IPS-20b (cell line): ENCODE data around the gene UBXN11.

Experiments used
- H3K27ac ChIP-seq: one replicate; pipeline ENCODE4 v1.5.1; 2013; ENCODE audit warnings: low read length
- H3K27me3 ChIP-seq: 2 replicates; pipeline ENCODE4 v1.6.1; 2013; ENCODE audit warnings: mild to moderate bottlenecking, low read length, inconsistent platforms; ENCODE audit not compliant: insufficient read depth
- H3K36me3 ChIP-seq: 2 replicates; pipeline ENCODE4 v1.6.1; 2013; ENCODE audit warnings: low read depth, mild to moderate bottlenecking, inconsistent platforms, low read length, moderate library complexity; ENCODE audit not compliant: insufficient read depth
- H3K4me1 ChIP-seq: 2 replicates; pipeline ENCODE4 v1.6.1; 2013; ENCODE audit warnings: mild to moderate bottlenecking, control low read depth, inconsistent platforms, low read length, moderate library complexity; ENCODE audit not compliant: insufficient read depth
- H3K4me3 ChIP-seq: 2 replicates; pipeline ENCODE4 v1.5.1; 2013; ENCODE audit warnings: mild to moderate bottlenecking, low read length, inconsistent platforms
- H3K9ac ChIP-seq: 2 replicates; pipeline ENCODE4 v1.6.1; 2013; ENCODE audit warnings: low read depth, mild to moderate bottlenecking, inconsistent platforms, low read length, moderate library complexity
- H3K9me3 ChIP-seq: 2 replicates; pipeline ENCODE4 v1.6.1; 2013; ENCODE audit warnings: mild to moderate bottlenecking, low read depth, low read length, inconsistent platforms; ENCODE audit not compliant: insufficient read depth

Gene UBXN11

DNA sequence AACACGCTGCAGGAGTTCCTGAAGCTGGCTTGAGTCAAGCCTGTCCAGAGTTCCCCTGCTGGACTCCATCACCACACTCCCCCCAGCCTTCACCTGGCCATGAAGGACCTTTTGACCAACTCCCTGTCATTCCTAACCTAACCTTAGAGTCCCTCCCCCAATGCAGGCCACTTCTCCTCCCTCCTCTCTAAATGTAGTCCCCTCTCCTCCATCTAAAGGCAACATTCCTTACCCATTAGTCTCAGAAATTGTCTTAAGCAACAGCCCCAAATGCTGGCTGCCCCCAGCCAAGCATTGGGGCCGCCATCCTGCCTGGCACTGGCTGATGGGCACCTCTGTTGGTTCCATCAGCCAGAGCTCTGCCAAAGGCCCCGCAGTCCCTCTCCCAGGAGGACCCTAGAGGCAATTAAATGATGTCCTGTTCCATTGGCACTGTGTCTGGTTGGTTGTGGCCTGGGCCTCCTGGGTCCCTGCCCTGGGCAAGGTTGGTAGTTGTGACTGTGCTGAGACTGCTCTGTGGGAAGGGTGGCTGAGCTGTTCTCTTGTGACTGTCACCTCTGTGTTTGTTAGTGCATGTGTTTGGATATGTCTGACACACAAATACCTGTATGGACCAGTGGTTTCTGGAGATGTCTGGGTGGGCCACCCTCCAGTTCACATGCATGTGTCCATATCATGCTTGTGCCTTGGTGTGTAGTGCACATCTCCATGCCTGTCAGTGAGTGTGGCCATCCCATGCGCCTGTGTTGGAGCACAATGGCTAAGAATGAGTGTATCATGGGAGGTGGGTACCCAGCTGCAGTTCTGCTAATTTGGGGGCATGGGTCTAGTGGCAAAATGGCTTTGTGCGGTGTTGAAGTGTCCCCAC, 25.1 kb downstream of the UBXN11 start:
- Histone ChIP-seq H3K36me3 (peaks cover 23% of the 10 kb centered on the region), H3K27ac (no peak overlapping the region), H3K4me1 (peaks cover 9% of the 10 kb centered on the region), H3K9me3 (no peaks in the 10 kb centered on the region), H3K9ac (no peak overlapping the region), H3K4me3 (peak overlapping the region; percentile 3; the same call in 1 of the 2 replicates), H3K27me3 (no peaks in the 10 kb centered on the region)

DNA sequence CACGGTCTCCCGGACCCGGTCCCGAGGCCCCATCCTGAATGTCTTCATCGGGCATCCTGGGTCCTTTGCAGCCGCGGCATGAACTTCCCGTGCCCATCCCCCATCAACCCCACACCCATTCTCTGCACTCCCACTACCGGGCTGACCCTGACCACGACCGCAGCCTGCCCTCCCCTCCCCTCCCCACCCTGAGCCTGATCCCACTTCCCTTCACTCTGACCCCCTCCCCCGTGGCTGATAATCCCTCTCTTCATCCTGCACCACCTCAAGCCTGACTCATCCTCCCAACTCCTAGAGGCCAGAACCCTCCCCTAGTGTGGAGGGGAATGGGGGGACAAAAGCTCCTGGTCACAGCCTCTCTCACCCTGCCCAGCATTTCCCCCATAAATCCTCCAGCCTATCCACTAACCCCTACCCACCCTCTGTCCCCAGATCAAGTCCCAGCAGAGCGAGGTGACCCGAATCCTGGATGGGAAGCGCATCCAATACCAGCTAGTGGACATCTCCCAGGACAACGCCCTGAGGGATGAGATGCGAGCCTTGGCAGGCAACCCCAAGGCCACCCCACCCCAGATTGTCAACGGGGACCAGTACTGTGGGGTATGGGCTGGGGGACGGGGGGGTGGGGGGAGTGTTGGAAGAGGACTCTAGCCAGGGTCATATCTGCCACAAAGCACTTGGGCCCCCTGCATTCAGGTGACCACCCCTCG, 25.9 kb downstream of the UBXN11 start:
- peaks cover 9% of the 10 kb centered on the region for H3K4me1 ChIP-seq
- no peaks in the 10 kb centered on the region for H3K9me3 ChIP-seq
- no peak overlapping the region for H3K27ac ChIP-seq

DNA sequence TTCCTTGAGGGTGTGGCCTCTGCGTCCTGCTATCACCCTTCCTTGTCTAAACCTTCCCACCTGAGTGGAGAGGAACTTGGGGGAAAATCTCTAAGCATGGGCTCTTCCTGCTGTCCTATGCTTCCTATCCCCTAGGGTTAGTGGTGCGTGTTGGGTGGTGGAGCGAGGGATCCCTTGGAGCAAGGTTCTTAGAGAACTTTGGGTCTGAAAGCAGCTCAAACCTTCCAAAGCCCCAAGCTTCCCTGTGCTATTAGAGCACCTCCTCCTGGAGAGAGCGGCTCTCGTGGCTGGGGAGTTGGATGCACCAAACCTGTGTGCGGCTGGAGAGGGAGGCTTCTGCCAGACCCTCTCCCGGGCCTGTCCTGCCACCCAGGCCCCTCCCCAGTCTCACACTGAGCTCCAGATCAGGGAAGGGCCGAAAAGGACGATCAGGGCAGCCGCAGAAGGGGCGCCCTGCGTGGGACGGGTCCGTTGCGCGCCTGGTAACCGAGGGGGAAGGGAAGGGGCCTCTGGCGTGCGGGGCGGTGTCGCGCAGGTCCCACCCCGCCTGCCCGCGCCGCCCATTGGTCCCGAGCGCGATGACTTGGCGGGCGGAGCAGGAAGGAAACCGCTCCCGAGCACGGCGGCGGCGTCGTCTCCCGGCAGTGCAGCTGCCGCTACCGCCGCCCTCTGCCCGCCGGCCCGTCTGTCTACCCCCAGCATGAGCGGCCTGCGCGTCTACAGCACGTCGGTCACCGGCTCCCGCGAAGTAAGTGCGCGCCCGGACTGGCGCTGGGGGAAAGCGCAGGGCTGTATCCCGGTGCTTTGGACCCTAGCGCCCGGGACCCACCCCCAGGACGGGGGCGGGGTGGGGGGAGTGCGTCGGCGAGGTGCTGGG, 26.7 kb downstream of the UBXN11 start, which contains the start of gene SH3BGRL3:
Gene SH3BGRL3, plus strand, starts transcription at position 631 of the 877 bp plus-strand sequence. Its CDS starts 70 bp downstream, at position 701.
- Histone ChIP-seq H3K36me3 (peaks cover 37% of the 10 kb centered on the region), H3K27me3 (no peaks in the 10 kb centered on the region), H3K9ac (peak within 1 kb of the TSS; percentile 79; the same call in 1 of the 2 replicates), H3K27ac (peak within 1 kb of the TSS; percentile 55), H3K4me3 (peak within 1 kb of the TSS; percentile 67), H3K9me3 (no peaks in the 10 kb centered on the region), H3K4me1 (peaks cover 4% of the 10 kb centered on the region)

More for the DNA sequence above, 25.9 kb downstream of the UBXN11 start:
- Histone ChIP-seq H3K27me3 (no peaks in the 10 kb centered on the region), H3K9ac (peak overlapping the region; percentile 79; the same call in 1 of the 2 replicates), H3K36me3 (peaks cover 30% of the 10 kb centered on the region), H3K4me3 (peak overlapping the region; percentile 67)

DNA sequence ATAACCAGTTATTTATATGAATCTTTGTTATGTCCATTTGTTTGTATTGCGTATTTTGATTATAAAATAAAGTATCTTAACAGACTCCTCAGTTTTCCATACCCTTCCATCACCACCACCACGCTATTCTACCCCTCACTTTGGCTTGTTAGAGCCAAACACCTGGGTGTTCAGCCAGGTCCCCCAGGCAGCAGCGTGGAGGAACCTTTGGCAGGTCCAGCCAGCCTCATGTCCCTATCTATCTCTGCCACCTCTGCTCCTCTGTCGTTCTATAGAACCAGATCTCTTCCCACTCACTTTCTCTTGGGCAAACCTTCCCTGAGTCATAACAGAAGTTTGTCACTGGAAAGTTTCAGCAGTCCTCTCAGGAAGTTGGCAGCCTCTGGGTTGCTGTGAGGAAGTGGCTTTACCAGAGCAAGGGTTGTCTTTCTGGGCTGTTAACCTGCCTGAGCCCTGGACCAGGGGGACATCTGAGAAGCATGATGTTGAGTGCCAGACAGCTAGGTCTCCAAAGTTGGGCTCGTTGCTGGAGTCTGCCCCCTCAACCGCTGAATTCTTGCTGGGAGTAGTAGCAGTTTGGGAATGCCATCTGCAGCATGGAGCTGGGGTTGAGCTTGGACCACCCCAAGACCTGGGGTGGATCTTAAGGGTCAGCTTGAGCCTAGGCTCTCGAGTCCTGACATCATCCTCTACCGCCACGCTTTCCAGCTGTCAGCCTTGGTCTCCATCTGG, 27.5 kb downstream of the UBXN11 start:
- peaks cover 4% of the 10 kb centered on the region for H3K4me1 ChIP-seq
- peak overlapping the region; percentile 67 for H3K4me3 ChIP-seq
- no peaks in the 10 kb centered on the region for H3K27me3 ChIP-seq
- H3K9ac ChIP-seq: peak overlapping the region; percentile 79; the same call in 1 of the 2 replicates
- peaks cover 45% of the 10 kb centered on the region for H3K36me3 ChIP-seq
- H3K27ac ChIP-seq: no peak overlapping the region
- H3K9me3 ChIP-seq: no peaks in the 10 kb centered on the region

DNA sequence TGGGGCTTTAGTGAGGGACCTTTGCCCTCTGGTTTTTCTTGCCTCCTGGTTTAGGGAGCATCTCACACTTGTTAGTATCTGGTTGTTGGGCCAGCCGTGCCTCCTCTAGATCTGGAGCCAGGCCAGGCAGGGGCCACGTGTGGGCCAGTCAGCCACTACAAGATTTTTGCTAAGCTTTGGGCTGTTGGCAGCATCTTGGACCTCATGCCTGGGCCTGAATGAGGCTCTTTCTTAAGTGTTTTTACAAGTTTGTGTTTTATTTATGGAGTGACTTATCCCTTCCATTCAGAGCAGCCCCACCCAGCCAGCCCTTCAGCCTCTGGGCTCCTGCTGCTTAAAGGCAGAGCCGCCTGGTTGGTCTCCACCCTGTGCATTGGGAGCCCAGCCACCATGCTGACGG, 28.1 kb downstream of the UBXN11 start:
- H3K27me3 ChIP-seq: no peaks in the 10 kb centered on the region
- H3K4me3 ChIP-seq: no peak overlapping the region
- peaks cover 4% of the 10 kb centered on the region for H3K4me1 ChIP-seq
- H3K9ac ChIP-seq: no peak overlapping the region
- peaks cover 48% of the 10 kb centered on the region for H3K36me3 ChIP-seq
- H3K27ac ChIP-seq: no peak overlapping the region
- H3K9me3 ChIP-seq: no peaks in the 10 kb centered on the region

DNA sequence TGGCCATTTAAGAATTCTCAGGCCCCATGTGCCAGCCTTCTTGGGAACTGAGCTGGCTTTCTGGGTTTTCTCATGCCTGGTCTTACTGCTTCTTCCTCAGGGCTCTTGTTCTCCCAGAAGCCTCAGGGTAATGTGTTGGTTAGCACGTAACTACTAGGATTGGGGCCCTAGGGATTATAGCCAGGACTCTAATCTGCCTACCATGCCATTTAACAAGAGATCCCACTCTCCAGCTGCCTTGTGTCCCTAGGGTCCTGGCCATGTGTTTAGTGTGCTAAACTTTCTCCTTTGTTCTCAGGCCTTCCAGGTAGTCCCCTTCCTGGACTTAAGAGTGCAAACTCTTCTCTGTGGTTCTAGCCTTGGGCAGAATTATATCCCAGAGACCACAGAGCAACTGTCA, 28.7 kb downstream of the UBXN11 start:
- Histone ChIP-seq H3K9ac (no peak overlapping the region), H3K36me3 (peaks cover 54% of the 10 kb centered on the region), H3K27ac (no peak overlapping the region), H3K4me1 (peaks cover 4% of the 10 kb centered on the region), H3K4me3 (no peak overlapping the region), H3K9me3 (no peaks in the 10 kb centered on the region), H3K27me3 (no peaks in the 10 kb centered on the region)

DNA sequence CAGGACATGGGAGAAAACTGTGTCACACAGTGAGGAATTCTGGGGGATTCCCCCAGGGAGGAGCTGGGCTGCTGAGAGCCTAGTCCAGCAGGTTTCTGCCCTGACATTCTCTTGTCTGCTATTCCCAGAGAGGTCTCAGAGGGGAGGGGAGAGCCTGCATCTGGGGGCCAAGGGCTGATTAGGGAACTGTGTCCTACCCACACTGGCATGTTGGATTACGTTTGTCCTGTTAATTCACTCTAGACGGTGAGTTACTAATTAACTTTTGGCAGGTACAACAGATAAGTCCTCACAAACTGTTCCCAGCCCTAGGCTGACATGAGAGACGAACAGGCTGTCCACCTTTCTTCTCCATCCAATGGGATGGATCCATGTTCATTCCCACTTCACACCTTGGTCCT, 29.2 kb downstream of the UBXN11 start:
- peaks cover 56% of the 10 kb centered on the region for H3K36me3 ChIP-seq
- H3K27me3 ChIP-seq: no peaks in the 10 kb centered on the region
- H3K27ac ChIP-seq: no peak overlapping the region
- no peak overlapping the region for H3K9ac ChIP-seq
- no peak overlapping the region for H3K4me3 ChIP-seq
- peaks cover 4% of the 10 kb centered on the region for H3K4me1 ChIP-seq
- no peaks in the 10 kb centered on the region for H3K9me3 ChIP-seq

DNA sequence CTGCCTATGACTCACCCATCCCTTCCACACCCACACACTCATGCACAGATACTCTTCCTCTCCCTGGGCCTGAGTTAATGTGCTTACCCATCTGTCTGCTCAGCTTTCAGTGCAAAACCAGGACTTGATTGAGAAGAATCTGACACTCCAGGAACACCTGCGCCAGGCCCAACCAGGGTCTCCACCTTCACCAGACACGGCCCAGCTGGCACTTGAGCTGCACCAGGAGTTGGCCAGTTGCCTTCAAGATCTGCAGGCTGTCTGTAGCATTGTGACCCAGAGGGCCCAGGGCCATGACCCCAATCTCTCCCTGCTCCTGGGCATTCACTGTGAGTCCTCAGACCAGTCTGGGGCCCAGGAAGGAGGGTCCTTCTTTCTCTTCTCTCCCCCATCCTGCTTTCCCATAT, 30.0 kb downstream of the UBXN11 start:
- no peaks in the 10 kb centered on the region for H3K27me3 ChIP-seq
- H3K36me3 ChIP-seq: peaks cover 64% of the 10 kb centered on the region
- no peak overlapping the region for H3K27ac ChIP-seq
- H3K4me1 ChIP-seq: peaks cover 1% of the 10 kb centered on the region
- no peak overlapping the region for H3K4me3 ChIP-seq
- H3K9ac ChIP-seq: no peak overlapping the region
- H3K9me3 ChIP-seq: no peaks in the 10 kb centered on the region

DNA sequence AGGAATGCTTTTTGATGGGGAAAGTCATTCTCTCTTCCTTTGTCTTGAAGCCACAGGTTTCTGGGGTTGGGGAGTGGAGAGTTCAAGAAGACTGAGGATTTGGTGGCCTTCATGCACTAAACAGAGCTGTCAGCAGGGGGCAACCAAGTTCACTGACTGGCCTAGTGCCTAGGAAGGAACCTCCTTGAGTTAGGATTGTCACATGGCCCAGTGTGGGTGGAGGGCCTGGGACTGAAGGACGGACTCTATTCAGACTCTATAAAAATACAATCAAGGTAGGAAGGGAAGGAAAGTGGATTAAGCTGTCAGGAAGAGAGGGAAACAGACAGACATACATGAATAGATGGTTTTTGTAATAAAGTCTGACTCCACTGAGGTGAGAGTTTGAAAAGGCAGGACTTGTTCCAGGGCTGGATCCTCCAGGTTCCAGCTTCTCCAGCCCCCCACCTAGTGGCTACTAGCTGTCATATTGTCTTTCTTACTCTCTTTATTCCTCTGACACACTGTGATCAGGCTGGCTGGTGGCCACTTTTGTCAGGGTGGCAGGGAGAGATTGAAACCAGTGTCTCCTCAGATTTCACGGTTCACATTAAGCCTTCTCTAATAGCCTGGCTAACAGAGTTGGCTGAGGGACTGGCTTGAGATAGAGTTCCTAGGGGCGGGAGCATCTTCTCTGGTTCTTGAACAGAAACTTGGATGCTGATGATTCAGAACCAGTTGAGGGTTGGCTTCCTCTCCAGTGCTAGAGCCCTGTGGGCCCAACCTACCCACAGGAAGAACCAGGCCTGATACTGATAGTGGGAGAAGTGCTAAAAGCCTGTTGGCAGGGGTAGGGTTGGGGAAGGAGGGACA, 30.6 kb downstream of the UBXN11 start:
- Histone ChIP-seq H3K36me3 (peaks cover 71% of the 10 kb centered on the region), H3K27ac (no peak overlapping the region), H3K9me3 (no peaks in the 10 kb centered on the region), H3K9ac (no peak overlapping the region), H3K27me3 (no peaks in the 10 kb centered on the region), H3K4me3 (no peak overlapping the region), H3K4me1 (no peaks in the 10 kb centered on the region; the same call in 1 of the 2 replicates)

DNA sequence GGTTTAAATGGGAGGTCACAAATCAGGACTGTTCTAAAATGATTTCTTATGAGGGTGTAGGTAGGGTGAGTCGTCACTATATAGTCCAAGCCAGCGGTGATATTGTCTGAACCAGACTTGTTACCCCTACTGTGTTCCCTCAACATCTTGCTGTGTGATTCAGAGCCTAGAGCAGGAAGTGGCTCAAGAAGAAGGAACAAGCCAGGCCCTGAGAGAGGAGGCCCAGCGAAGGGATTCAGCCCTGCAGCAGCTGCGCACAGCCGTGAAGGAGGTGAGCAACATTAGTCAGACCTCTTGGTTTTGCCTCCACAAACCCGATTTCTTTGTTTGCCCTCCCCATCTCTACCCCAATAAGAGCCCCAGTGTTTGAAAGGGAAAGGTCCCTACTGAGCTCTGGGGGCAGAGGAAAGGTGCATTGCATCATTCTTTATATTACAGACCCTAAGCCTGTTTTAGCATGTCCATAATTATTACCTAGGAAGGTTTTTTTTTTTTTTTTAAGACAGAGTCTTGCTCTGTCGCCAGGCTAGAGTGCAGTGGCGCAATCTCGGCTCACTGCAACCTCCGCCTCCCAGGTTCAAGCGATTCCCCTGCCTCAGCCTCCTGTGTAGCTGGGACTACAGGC, 31.5 kb downstream of the UBXN11 start:
- Histone ChIP-seq H3K27me3 (no peaks in the 10 kb centered on the region), H3K9me3 (no peaks in the 10 kb centered on the region), H3K4me1 (no peaks in the 10 kb centered on the region; the same call in 1 of the 2 replicates), H3K9ac (no peak overlapping the region), H3K36me3 (peaks cover 80% of the 10 kb centered on the region), H3K4me3 (no peak overlapping the region), H3K27ac (no peak overlapping the region)
